H1 (cell line): ENCODE results near the gene FXR2. TPM values are rescaled to one million over a fixed set of nuclear protein-coding genes. Genes with fewer than 3 reads are reported as not detected.

Source experiments
- CTCF ChIA-PET: fragments of 300-600 bp; sonication (Branson Sonifier 250); formaldehyde crosslinking; loops from one replicate; lab custom pipeline; 2021; ENCODE audit not compliant: partially characterized antibody; lab: Charles Lee
- POLR2A ChIA-PET: fragments of 300-600 bp; sonication (Branson Sonifier 250); formaldehyde crosslinking; loops from one replicate; lab custom pipeline; 2021; ENCODE audit warnings: inconsistent platforms; ENCODE audit not compliant: partially characterized antibody; lab: Charles Lee
- DNase-seq, 2 experiments: peaks; one replicate each; pipeline versions ENCODE4 v3.0.0 to v3.0.0-alpha.2; 2010 to 2022; ENCODE audit warnings: low spot score in 2 of 2, low read depth in 1 of 2, mixed read lengths in 1 of 2
- FAIRE-seq: peaks from 2 replicates; lab custom pipeline; 2011; peaks lifted over from hg19 to GRCh38; lab: Jason Lieb, UNC
- H2AFZ ChIP-seq: 2 replicates; pipeline ENCODE4 v1.8.1; 2012; ENCODE audit warnings: low read length, inconsistent platforms
- H2AK5ac ChIP-seq: 2 replicates; pipeline ENCODE4 v1.6.1; 2013; ENCODE audit warnings: low read depth, low read length
- H2BK120ac ChIP-seq: replicated peaks from 2 replicates; pipeline ENCODE3; 2013; ENCODE audit warnings: low read depth, low read length, inconsistent platforms
- H2BK12ac ChIP-seq: 2 replicates; pipeline ENCODE4 v1.6.1; 2013; ENCODE audit warnings: low read depth, low read length
- H2BK15ac ChIP-seq: 2 replicates; pipeline ENCODE4 v1.6.1; 2013; ENCODE audit warnings: low read length
- H2BK20ac ChIP-seq: 2 replicates; pipeline ENCODE4 v1.6.1; 2013; ENCODE audit warnings: low read length
- H2BK5ac ChIP-seq: 2 replicates; pipeline ENCODE4 v1.6.1; 2013; ENCODE audit warnings: low read depth, low read length
- H3K14ac ChIP-seq: 2 replicates; pipeline ENCODE4 v1.6.1; 2013; ENCODE audit warnings: inconsistent platforms; ENCODE audit not compliant: insufficient read length
- H3K18ac ChIP-seq: 2 replicates; pipeline ENCODE4 v1.6.1; 2013; ENCODE audit warnings: low read length; ENCODE audit errors: extremely low read depth
- H3K23ac ChIP-seq: 2 replicates; pipeline ENCODE4 v1.6.1; 2013; ENCODE audit warnings: inconsistent platforms; ENCODE audit not compliant: insufficient read length
- H3K23me2 ChIP-seq: 2 replicates; pipeline ENCODE4 v1.6.1; 2013; ENCODE audit warnings: low read depth, low read length
- H3K27ac ChIP-seq: 2 replicates; pipeline ENCODE4 v1.6.1; 2011; ENCODE audit warnings: low read depth, low read length, inconsistent platforms
- H3K27me3 ChIP-seq, 4 experiments: replicated peaks in 1 of 4; 1 replicate in 1 of 4; 2 replicates in 3 of 4; pipeline versions ENCODE4 v1.6.1 to v1.8.1; 2011 to 2013; ENCODE audit warnings: low read length in 3 of 4, mild to moderate bottlenecking in 3 of 4, inconsistent platforms in 2 of 4, mixed read lengths in 2 of 4, moderate library complexity in 1 of 4; ENCODE audit not compliant: control insufficient read depth in 3 of 4, insufficient read depth in 3 of 4; ENCODE audit errors: extremely low read depth in 1 of 4
- H3K36me3 ChIP-seq, 4 experiments: 2 replicates each; pipeline versions ENCODE4 v1.6.1 to v1.8.1; 2011 to 2013; ENCODE audit warnings: mild to moderate bottlenecking in 4 of 4, low read length in 3 of 4, moderate library complexity in 2 of 4, control low read depth in 1 of 4, inconsistent platforms in 1 of 4; ENCODE audit not compliant: insufficient read depth in 4 of 4, control insufficient read depth in 2 of 4
- H3K4ac ChIP-seq: replicated peaks from 2 replicates; pipeline ENCODE3; 2013; ENCODE audit warnings: low read length, low read depth, mixed read lengths, inconsistent platforms; ENCODE audit not compliant: insufficient read length
- H3K4me1 ChIP-seq, 4 experiments: replicated peaks in 1 of 4; 1 replicate in 1 of 4; 2 replicates in 3 of 4; pipeline versions ENCODE4 v1.6.1 to v1.8.1; 2011 to 2013; ENCODE audit warnings: low read length in 3 of 4, inconsistent platforms in 2 of 4, mixed read lengths in 1 of 4; ENCODE audit not compliant: insufficient read depth in 4 of 4, control insufficient read depth in 3 of 4
- H3K4me2 ChIP-seq, 2 experiments: 2 replicates each; pipeline versions ENCODE4 v1.6.1 to v1.8.1; 2011 to 2013; ENCODE audit warnings: low read depth in 2 of 2, low read length in 2 of 2, control low read depth in 1 of 2, inconsistent platforms in 1 of 2, mild to moderate bottlenecking in 1 of 2; ENCODE audit not compliant: insufficient read depth in 1 of 2
- H3K4me3 ChIP-seq, 4 experiments: fragments of 200-600, 300-600 bp in 1 of 4; sonication (generic), shearing (Covaris generic), sonication (Bioruptor Twin) in 1 of 4; 2 replicates each; pipeline versions ENCODE4 v1.5.1 to v1.8.1; 2011 to 2016; ENCODE audit warnings: low read length in 4 of 4, low read depth in 3 of 4, control low read depth in 2 of 4, inconsistent platforms in 2 of 4, mild to moderate bottlenecking in 2 of 4, mixed read lengths in 1 of 4, moderate library complexity in 1 of 4; ENCODE audit not compliant: insufficient read depth in 2 of 4; ENCODE audit errors: extremely low read depth in 1 of 4
- H3K56ac ChIP-seq: replicated peaks from 2 replicates; pipeline ENCODE3; 2013; ENCODE audit warnings: low read depth, mild to moderate bottlenecking, mixed read lengths, low read length, inconsistent platforms; ENCODE audit not compliant: insufficient read length
- H3K79me1 ChIP-seq: 2 replicates; pipeline ENCODE4 v1.6.1; 2013; ENCODE audit warnings: low read depth, low read length, control low read depth
- H3K79me2 ChIP-seq, 2 experiments: 2 replicates each; pipeline versions ENCODE4 v1.6.1 to v1.8.1; 2012 to 2013; ENCODE audit warnings: low read length in 2 of 2, mild to moderate bottlenecking in 2 of 2, inconsistent platforms in 1 of 2; ENCODE audit not compliant: insufficient read depth in 2 of 2, control insufficient read depth in 1 of 2
- H3K9ac ChIP-seq, 4 experiments: replicated peaks in 1 of 4; 1 replicate in 1 of 4; 2 replicates in 3 of 4; pipeline versions ENCODE4 v1.6.1 to v1.8.1; 2011 to 2013; ENCODE audit warnings: low read depth in 3 of 4, low read length in 3 of 4, control low read depth in 2 of 4, mild to moderate bottlenecking in 2 of 4, moderate library complexity in 2 of 4, inconsistent platforms in 1 of 4; ENCODE audit errors: extremely low read depth in 1 of 4
- H3K9me3 ChIP-seq, 2 experiments: 2 replicates each; pipeline versions ENCODE4 v1.6.1 to v1.8.1; 2012 to 2013; ENCODE audit warnings: mild to moderate bottlenecking in 2 of 2, moderate library complexity in 2 of 2, control low read depth in 1 of 2, inconsistent platforms in 1 of 2, low read depth in 1 of 2, low read length in 1 of 2, mixed read lengths in 1 of 2; ENCODE audit not compliant: insufficient read depth in 2 of 2
- H4K20me1 ChIP-seq, 2 experiments: replicated peaks in 1 of 2; 2 replicates each; pipeline versions ENCODE3 to v1.8.1; 2011 to 2013; ENCODE audit warnings: inconsistent platforms in 2 of 2, low read length in 2 of 2, mild to moderate bottlenecking in 1 of 2; ENCODE audit not compliant: insufficient read depth in 2 of 2, control insufficient read depth in 1 of 2
- H4K5ac ChIP-seq: 2 replicates; pipeline ENCODE4 v1.6.1; 2013; ENCODE audit warnings: low read length, low read depth, mixed read lengths, inconsistent platforms; ENCODE audit not compliant: insufficient read length
- H4K8ac ChIP-seq: 2 replicates; pipeline ENCODE4 v1.8.0; 2013; ENCODE audit warnings: mild to moderate bottlenecking, moderate library complexity, low read length, inconsistent platforms; ENCODE audit not compliant: insufficient read depth; ENCODE audit errors: extremely low read depth
- H4K91ac ChIP-seq: replicated peaks from 2 replicates; pipeline ENCODE3; 2013; ENCODE audit warnings: low read length, mixed read lengths, inconsistent platforms; ENCODE audit not compliant: insufficient read length
- GABPA ChIP-seq: IDR thresholded peaks from 2 replicates; pipeline ENCODE4 v1.6.1; 2011; ENCODE audit warnings: mild to moderate bottlenecking, low read length, moderate library complexity, borderline replicate concordance; ENCODE audit not compliant: insufficient read depth
- WGBS, 2 experiments: shearing (Covaris generic) in 1 of 2; methylation state at CpG; one replicate each; pipeline versions ENCODE4 v1.1.6 to v1.1.7; 2013 to 2015; ENCODE audit warnings: low lambda C conversion rate in 2 of 2, mixed read lengths in 2 of 2, inconsistent platforms in 1 of 2, low coverage in 1 of 2, missing lambda C conversion rate in 1 of 2; ENCODE audit not compliant: insufficient replicate concordance in 2 of 2, insufficient coverage in 1 of 2, insufficient read length in 1 of 2; ENCODE audit errors: extremely low coverage in 1 of 2, missing lambda C conversion rate in 1 of 2; 5-methylcytosine and 5-hydroxymethylcytosine counted together
- polyA plus RNA-seq, 7 experiments: library from polyadenylated mRNA; depleted of rRNA in 3 of 7; stranded (reverse) in 5 of 7; unstranded in 2 of 7; fragments of >200 nt in 5 of 7; fragments of 200-250 nt in 2 of 7; gene quantifications; 1 replicate in 5 of 7; 2 replicates in 1 of 7; 4 replicates in 1 of 7; pipeline versions ENCODE4 v1.2.1 to v1.2.3, GENCODE V29; 2011 to 2013; ENCODE audit warnings: missing spikeins in 2 of 7, mixed read lengths in 2 of 7
- total RNA-seq: library from RNA; stranded (reverse); fragmentation: NEBNext Ultra II Directional; extraction: Animal tissue kit (Norgen Biotek cat#: 25700); gene quantifications from 2 replicates; pipeline ENCODE4 v1.2.1, GENCODE V29; 2021
- TF ChIP-seq, protein P1 (sequence below): IDR thresholded peaks from 2 replicates; pipeline ENCODE4 v1.6.1; 2012; ENCODE audit warnings: low read length, inconsistent platforms
- TF ChIP-seq, protein P2 (sequence below): IDR thresholded peaks from 2 replicates; pipeline ENCODE4 v1.6.1; 2012; ENCODE audit warnings: inconsistent platforms
- TF ChIP-seq, protein P3 (sequence below), 3 experiments: IDR thresholded peaks; 1 replicate in 2 of 3; 2 replicates in 1 of 3; pipeline versions ENCODE4 v1.5.1 to v1.6.1; 2011; ENCODE audit warnings: low read length in 3 of 3, mild to moderate bottlenecking in 3 of 3, inconsistent platforms in 2 of 3, low read depth in 1 of 3, moderate library complexity in 1 of 3; ENCODE audit not compliant: insufficient read depth in 1 of 3; ENCODE audit errors: control extremely low read depth in 1 of 3

The FXR2 gene
- total and polyA plus RNA-seq, 2 of the 8 experiments (the other 6 are each of a cell fraction or from before 2014, with no cell fraction given), result 26.2 to 44.0 TPM

DNA sequence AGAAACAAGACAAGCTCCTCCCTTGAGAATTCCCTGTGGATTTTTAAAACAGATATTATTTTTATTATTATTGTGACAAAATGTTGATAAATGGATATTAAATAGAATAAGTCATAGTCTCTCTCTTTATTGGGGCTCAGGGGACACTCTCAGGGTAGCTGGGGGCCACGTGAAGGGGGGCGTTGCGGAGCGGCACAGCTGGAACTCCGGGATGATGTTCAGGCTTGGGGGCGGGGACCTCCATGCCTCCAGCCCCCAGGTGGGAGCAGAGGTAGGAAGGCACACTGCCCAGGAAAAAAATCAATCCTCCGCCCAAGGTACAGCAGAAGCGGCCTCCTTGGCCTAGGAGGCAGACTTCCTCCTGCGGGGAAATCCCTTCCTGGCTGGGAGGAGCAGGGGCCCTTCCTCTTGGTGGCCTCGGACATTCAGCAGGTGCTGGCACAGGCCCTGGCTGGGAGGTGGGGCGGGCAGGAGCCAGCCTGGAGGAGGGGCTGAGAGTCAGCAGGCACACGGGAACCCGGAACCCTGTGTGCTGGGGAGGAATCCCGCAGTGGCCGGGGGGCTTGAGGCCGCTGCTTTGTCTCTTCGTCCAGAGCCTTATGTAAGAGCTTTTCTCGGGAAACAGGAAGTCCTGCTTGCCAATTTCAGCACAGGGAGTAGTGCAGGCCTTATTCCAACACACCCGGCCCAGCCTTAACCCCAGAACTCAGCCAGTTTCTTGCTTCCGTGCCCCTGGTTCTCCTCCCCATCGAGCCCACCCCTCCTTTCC, 56.7 kb downstream of the FXR2 start:
- H3K9ac ChIP-seq, result 0 out of 7 replicates have a peak overlapping the region, but pooled peaks of 1 of the 4 experiments have one; percentile 2
- peak overlapping the region; percentile 87 for H3K18ac ChIP-seq
- peaks cover 7% of the 10 kb centered on the region for H3K79me1 ChIP-seq
- ChIA-PET CTCF (interaction anchor here (0.6 to 12.7 kb wide), 14 partner anchors 9 to 339 kb away, joined by 3 to 251 read pairs (median 4); partner anchors contain the start of genes SLC2A4, SOX15, TP53 and WRAP53), POLR2A (interaction anchor here (0.7 to 37.5 kb wide), 19 partner anchors 8 to 295 kb away, joined by 3 to 1144 read pairs (median 4); partner anchors contain the start of genes CD68, MPDU1, POLR2A and SOX15)
- DNase-seq (peak in 1 of 2 experiments; percentile 81), FAIRE-seq (no peak)
- H3K23me2 ChIP-seq, result peaks cover 6% of the 10 kb centered on the region; the same call in 1 of the 2 replicates
- no peak overlapping the region for H3K23ac ChIP-seq
- H2BK5ac ChIP-seq, result peak overlapping the region; percentile 56; the same call in 1 of the 2 replicates
- 18% methylated on average over 20 of the region's 21 CpGs; no CpG with 5 or more reads in 1 of the 2 experiments for WGBS, 2 experiments
- H2AK5ac ChIP-seq, result no peak overlapping the region
- H2BK120ac ChIP-seq, result no peak overlapping the region
- no peak overlapping the region for H2AFZ ChIP-seq
- H3K79me2 ChIP-seq, result peaks cover 4 to 10% of the 10 kb centered on the region in 2 experiments; a peak in 3 of 4 replicates
- peak overlapping the region in 2 of 4 experiments; percentile 11 to 34; a peak in 4 of 8 replicates for H3K4me3 ChIP-seq
- H3K4me2 ChIP-seq, result peak overlapping the region; percentile 34 to 61
- H3K4ac ChIP-seq, result peak overlapping the region; percentile 96
- no peaks in the 10 kb centered on the region for H3K27me3 ChIP-seq
- H3K36me3 ChIP-seq, result no peaks in the 10 kb centered on the region; a peak in 1 of 8 replicates
- no peak overlapping the region for H3K14ac ChIP-seq
- H3K9me3 ChIP-seq, result no peaks in the 10 kb centered on the region
- H4K5ac ChIP-seq, result peak overlapping the region; percentile 55
- peak overlapping the region; percentile 68; the same call in 1 of the 2 replicates for H2BK12ac ChIP-seq
- peaks cover 0 to 3% of the 10 kb centered on the region in 2 experiments for H4K20me1 ChIP-seq
- H3K4me1 ChIP-seq, result peaks cover 11 to 43% (median 26%) of the 10 kb centered on the region in 4 experiments
- 0 out of 2 replicates have a peak overlapping the region, but pooled peaks have one; percentile 21 for H3K27ac ChIP-seq
- H2BK20ac ChIP-seq, result 0 out of 2 replicates have a peak overlapping the region, but pooled peaks have one; percentile 32
- H4K91ac ChIP-seq, result peak overlapping the region; percentile 92
- H2BK15ac ChIP-seq, result peak overlapping the region; percentile 96
- no peak overlapping the region for H3K56ac ChIP-seq
- peak overlapping the region; percentile 7 for H4K8ac ChIP-seq
- TF ChIP-seq, protein P1, sequence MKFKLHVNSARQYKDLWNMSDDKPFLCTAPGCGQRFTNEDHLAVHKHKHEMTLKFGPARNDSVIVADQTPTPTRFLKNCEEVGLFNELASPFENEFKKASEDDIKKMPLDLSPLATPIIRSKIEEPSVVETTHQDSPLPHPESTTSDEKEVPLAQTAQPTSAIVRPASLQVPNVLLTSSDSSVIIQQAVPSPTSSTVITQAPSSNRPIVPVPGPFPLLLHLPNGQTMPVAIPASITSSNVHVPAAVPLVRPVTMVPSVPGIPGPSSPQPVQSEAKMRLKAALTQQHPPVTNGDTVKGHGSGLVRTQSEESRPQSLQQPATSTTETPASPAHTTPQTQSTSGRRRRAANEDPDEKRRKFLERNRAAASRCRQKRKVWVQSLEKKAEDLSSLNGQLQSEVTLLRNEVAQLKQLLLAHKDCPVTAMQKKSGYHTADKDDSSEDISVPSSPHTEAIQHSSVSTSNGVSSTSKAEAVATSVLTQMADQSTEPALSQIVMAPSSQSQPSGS, result no peak
- TF ChIP-seq, protein P2, sequence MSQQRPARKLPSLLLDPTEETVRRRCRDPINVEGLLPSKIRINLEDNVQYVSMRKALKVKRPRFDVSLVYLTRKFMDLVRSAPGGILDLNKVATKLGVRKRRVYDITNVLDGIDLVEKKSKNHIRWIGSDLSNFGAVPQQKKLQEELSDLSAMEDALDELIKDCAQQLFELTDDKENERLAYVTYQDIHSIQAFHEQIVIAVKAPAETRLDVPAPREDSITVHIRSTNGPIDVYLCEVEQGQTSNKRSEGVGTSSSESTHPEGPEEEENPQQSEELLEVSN, result 0 out of 2 replicates have a peak, but pooled peaks have one; percentile 14
- TF ChIP-seq, protein P3, sequence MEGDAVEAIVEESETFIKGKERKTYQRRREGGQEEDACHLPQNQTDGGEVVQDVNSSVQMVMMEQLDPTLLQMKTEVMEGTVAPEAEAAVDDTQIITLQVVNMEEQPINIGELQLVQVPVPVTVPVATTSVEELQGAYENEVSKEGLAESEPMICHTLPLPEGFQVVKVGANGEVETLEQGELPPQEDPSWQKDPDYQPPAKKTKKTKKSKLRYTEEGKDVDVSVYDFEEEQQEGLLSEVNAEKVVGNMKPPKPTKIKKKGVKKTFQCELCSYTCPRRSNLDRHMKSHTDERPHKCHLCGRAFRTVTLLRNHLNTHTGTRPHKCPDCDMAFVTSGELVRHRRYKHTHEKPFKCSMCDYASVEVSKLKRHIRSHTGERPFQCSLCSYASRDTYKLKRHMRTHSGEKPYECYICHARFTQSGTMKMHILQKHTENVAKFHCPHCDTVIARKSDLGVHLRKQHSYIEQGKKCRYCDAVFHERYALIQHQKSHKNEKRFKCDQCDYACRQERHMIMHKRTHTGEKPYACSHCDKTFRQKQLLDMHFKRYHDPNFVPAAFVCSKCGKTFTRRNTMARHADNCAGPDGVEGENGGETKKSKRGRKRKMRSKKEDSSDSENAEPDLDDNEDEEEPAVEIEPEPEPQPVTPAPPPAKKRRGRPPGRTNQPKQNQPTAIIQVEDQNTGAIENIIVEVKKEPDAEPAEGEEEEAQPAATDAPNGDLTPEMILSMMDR (IDR thresholded peaks at IDR 0.05; ENCODE audit: control extremely low read depth in 1 of 3, insufficient read depth in 1 of 3, low read depth in 1 of 3, low read length in 3 of 3), result peak in 1 of 3 experiments; percentile 1; a peak in 1 of 4 replicates
- 0 out of 2 replicates have a peak, but pooled peaks have one; percentile 22 for TF ChIP-seq GABPA
